ENCODE measurements around the gene SRPK1. TPM values are rescaled to one million over a fixed set of nuclear protein-coding genes. Genes with fewer than 3 reads are reported as not detected.

Gene SRPK1
- total RNA-seq, 4 donors from 2014 or later, result 107 to 155 (median 110) TPM

DNA sequence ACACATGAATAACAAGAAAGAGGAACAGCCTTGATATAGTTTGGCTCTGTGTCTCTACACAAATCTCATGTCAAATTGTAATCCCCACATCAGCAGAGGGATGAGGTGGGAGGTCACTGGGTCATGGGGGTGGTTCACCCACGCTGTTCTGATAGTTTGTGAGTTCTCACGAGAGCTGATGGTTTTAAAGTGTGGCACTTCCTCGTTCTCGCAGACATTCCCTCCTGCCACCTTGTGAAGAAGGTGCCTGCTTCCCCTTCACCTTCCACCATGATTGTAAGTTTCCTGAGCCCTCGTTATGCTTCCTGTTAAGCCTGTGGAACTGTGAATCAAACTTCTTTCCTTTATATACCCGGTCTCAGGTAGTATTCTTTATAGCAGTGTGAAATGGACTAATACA, 13.1 kb downstream of the SRPK1 start:
- peaks cover 3 to 13% of the 10 kb centered on the region in 2 donors for H3K9me3 ChIP-seq
- TF ChIP-seq POLR2A (IDR thresholded peaks at IDR 0.05), result no peak
- TF ChIP-seq EP300 (IDR thresholded peaks at IDR 0.05; ENCODE audit: low read depth), result no peak
- TF ChIP-seq POLR2AphosphoS5 (IDR thresholded peaks at IDR 0.05), result no peak
- TF ChIP-seq, protein P1, sequence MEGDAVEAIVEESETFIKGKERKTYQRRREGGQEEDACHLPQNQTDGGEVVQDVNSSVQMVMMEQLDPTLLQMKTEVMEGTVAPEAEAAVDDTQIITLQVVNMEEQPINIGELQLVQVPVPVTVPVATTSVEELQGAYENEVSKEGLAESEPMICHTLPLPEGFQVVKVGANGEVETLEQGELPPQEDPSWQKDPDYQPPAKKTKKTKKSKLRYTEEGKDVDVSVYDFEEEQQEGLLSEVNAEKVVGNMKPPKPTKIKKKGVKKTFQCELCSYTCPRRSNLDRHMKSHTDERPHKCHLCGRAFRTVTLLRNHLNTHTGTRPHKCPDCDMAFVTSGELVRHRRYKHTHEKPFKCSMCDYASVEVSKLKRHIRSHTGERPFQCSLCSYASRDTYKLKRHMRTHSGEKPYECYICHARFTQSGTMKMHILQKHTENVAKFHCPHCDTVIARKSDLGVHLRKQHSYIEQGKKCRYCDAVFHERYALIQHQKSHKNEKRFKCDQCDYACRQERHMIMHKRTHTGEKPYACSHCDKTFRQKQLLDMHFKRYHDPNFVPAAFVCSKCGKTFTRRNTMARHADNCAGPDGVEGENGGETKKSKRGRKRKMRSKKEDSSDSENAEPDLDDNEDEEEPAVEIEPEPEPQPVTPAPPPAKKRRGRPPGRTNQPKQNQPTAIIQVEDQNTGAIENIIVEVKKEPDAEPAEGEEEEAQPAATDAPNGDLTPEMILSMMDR (IDR thresholded peaks at IDR 0.05), result no peak
- H3K36me3 ChIP-seq, result peaks cover 0 to 29% (median 4%) of the 10 kb centered on the region in 4 donors
- H3K27ac ChIP-seq, result no peak overlapping the region
- intact Hi-C loops (cut with DNase I; ENCODE audit: low total_unique reads), result no loop called here
- H3K4me1 ChIP-seq, result no peaks in the 10 kb centered on the region
- DNase-seq, result no peak
- 74 to 78% methylated on average over 3 to 6 of the region's 6 CpGs for WGBS, 2 donors (ENCODE audit: low coverage in 1 of 2)
- H3K4me3 ChIP-seq, result no peak overlapping the region
- H3K27me3 ChIP-seq, result no peaks in the 10 kb centered on the region
- in situ Hi-C loops (cut with MboI; ENCODE audit: low pct_ligation_motif_present in 1 of 4, low pct_unique_long_range_greater_than_20kb in 1 of 4, low sequenced_read_pairs in 3 of 4), result no loop called here

GRCh38 chr6:35906499-35906846, 14.4 kb downstream of the SRPK1 start:
- in situ Hi-C loops (cut with MboI; ENCODE audit: low pct_ligation_motif_present in 1 of 4, low pct_unique_long_range_greater_than_20kb in 1 of 4, low sequenced_read_pairs in 3 of 4), result no loop called here
- DNase-seq, result no peak
- intact Hi-C loops (cut with DNase I; ENCODE audit: low total_unique reads), result no loop called here

GRCh38 chr6:35905841-35906498, 14.9 kb downstream of the SRPK1 start:
- no peak overlapping the region for H3K27ac ChIP-seq
- DNase-seq, result no peak
- intact Hi-C loops (cut with DNase I; ENCODE audit: low total_unique reads) (no loop called here), in situ Hi-C loops (cut with MboI; ENCODE audit: low pct_ligation_motif_present in 1 of 4, low pct_unique_long_range_greater_than_20kb in 1 of 4, low sequenced_read_pairs in 3 of 4) (no loop called here)
- H3K9me3 ChIP-seq, result peaks cover 3 to 13% of the 10 kb centered on the region in 2 donors
- no peaks in the 10 kb centered on the region for H3K4me1 ChIP-seq
- WGBS, 2 donors (ENCODE audit: low coverage in 1 of 2), result 79 to 82% methylated on average over 6 to 8 of the region's 8 CpGs
- H3K4me3 ChIP-seq, result no peak overlapping the region
- TF ChIP-seq POLR2A (IDR thresholded peaks at IDR 0.05) (no peak), POLR2AphosphoS5 (IDR thresholded peaks at IDR 0.05) (no peak), EP300 (IDR thresholded peaks at IDR 0.05; ENCODE audit: low read depth) (no peak)
- peaks cover 0 to 30% (median 4%) of the 10 kb centered on the region in 4 donors for H3K36me3 ChIP-seq
- no peaks in the 10 kb centered on the region for H3K27me3 ChIP-seq

More at GRCh38 chr6:35906499-35906846, 14.4 kb downstream of the SRPK1 start:
- no peak overlapping the region for H3K27ac ChIP-seq
- no peaks in the 10 kb centered on the region for H3K27me3 ChIP-seq
- WGBS, 2 donors (ENCODE audit: low coverage in 1 of 2), result 87 to 92% methylated on average over 2 of the region's 2 CpGs
- peaks cover 0 to 35% (median 4%) of the 10 kb centered on the region in 4 donors for H3K36me3 ChIP-seq
- no peak overlapping the region for H3K4me3 ChIP-seq
- H3K4me1 ChIP-seq, result no peaks in the 10 kb centered on the region
- H3K9me3 ChIP-seq, result peaks cover 3 to 13% of the 10 kb centered on the region in 2 donors
- TF ChIP-seq POLR2A (IDR thresholded peaks at IDR 0.05), result no peak
- TF ChIP-seq, protein P1 (IDR thresholded peaks at IDR 0.05), result no peak
- no peak for TF ChIP-seq EP300 (IDR thresholded peaks at IDR 0.05; ENCODE audit: low read depth)
- no peak for TF ChIP-seq POLR2AphosphoS5 (IDR thresholded peaks at IDR 0.05)

- TF ChIP-seq EP300 (IDR thresholded peaks at IDR 0.05; ENCODE audit: low read depth) (no peak), POLR2A (IDR thresholded peaks at IDR 0.05) (no peak), POLR2AphosphoS5 (IDR thresholded peaks at IDR 0.05) (no peak)
- TF ChIP-seq, protein P1 (IDR thresholded peaks at IDR 0.05), result no peak
- H3K4me3 ChIP-seq, result no peak overlapping the region
- H3K27me3 ChIP-seq, result no peaks in the 10 kb centered on the region
- no peak for DNase-seq
- H3K9me3 ChIP-seq, result peaks cover 3 to 7% of the 10 kb centered on the region in 2 donors
- no peak overlapping the region for H3K27ac ChIP-seq
- 17 to 49% methylated on average over 1 to 2 of the region's 2 CpGs for WGBS, 2 donors (ENCODE audit: low coverage in 1 of 2)
- intact Hi-C loops (cut with DNase I; ENCODE audit: low total_unique reads), result no loop called here
- H3K4me1 ChIP-seq, result no peaks in the 10 kb centered on the region
- in situ Hi-C loops (cut with MboI; ENCODE audit: low pct_ligation_motif_present in 1 of 4, low pct_unique_long_range_greater_than_20kb in 1 of 4, low sequenced_read_pairs in 3 of 4), result no loop called here
- H3K36me3 ChIP-seq, result peaks cover 0 to 23% (median 4%) of the 10 kb centered on the region in 4 donors
These were observed 15.6 kb downstream of the SRPK1 start for GRCh38 chr6:35905141-35905785.
